Renal cortex interstitium (tissue), 11 donors: ENCODE results near the gene ATP6V0D1. TPM values are rescaled to one million over a fixed set of nuclear protein-coding genes. Genes with fewer than 3 reads are reported as not detected.

Source experiments
- DNase-seq, 11 donors: peaks; one replicate each; pipeline ENCODE4 v3.0.0-alpha.2; 2013; ENCODE audit warnings: low read depth in 9 of 11, low spot score in 4 of 11; ENCODE audit errors: extremely low read depth in 1 of 11
- polyA plus RNA-seq, 3 donors: library from polyadenylated mRNA; unstranded; fragments of 120-200 nt; gene quantifications; one replicate each; pipeline ENCODE4 v1.2.1, GENCODE V29; 2013; ENCODE audit not compliant: insufficient read length in 3 of 3

ATP6V0D1 gene
- polyA plus RNA-seq, 3 donors = 84.1 to 99.9 (median 90.5) TPM

GRCh38 chr16:67390816-67391423 lies 90.0 kb downstream of the ATP6V0D1 start:
- DNase-seq = no peak

DNA sequence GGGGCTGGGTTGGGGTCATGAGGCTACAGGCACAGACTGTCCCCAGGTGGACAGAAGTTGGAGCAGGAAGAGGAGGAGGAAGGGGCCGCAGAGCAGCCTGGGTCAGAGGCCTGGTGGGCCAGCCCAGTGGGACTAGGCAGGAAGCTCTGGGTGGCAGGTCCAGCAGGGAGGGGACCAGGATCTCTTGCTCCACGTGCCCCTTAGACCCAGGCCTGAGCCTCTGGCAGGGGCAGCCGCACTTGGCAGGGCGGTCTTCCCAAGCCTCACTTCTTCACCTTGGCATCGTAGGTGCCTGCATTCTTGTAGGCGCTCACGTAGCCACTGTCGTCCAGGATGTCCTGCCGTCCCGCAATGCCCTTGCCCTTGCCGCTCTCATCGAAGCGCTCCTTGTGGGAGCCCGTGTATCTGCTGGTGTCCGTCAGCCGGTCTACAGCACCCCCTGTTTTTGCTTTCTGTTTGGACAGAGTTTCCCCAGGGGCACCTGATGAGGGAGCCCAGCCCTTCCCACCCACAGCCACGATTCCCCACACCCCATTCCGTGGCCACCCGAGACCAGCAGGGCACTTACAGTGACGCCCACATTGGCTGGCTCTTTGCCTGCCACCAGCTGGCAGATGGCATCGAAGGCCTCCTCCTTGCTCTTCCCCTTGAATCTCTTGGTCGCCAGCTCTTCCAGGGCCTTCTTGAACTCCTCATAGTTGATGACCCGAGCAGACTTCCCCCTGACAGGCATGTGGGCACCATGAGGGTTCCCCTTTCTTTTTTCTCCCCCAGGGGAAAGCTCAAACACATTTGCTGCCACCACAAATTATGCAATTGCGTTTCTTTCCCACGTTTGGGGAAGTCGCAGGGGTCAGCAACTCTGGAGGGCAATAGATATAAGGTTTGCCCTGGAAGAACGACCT lies 90.8 kb downstream of the ATP6V0D1 start:
- no peak for DNase-seq

- no peak for DNase-seq
Observed at GRCh38 chr16:67388591-67388990, 92.4 kb downstream of the ATP6V0D1 start.

DNA sequence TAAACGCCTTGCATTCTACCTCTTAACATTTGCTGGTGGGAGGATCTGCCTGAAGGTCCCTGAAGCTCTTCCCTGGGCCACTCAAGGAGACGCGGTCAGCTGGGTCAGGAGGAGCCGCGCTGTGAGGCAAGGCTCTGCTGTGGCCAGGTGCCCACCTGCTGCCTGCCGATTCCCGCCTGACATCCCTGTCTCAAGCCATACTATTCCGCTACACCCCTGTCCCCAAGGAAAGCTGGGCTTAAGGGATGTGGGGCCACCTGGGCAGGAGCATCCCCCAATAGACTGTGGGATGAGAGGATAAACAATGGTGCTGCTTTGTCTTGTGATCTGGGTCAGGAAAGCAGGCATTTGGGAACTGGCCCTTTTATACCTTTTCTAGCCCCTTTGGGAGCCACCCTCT lies 92.8 kb downstream of the ATP6V0D1 start:
- no peak for DNase-seq

Other genes starting within 250 kb of the ATP6V0D1 start
- gene FHOD1, start 233.7 kb downstream of the ATP6V0D1 start, polyA plus RNA-seq = 10 to 100 TPM; 34.4 to 47.7 (median 46.9) TPM
- 1 to 10 TPM; 3.4 to 5.5 (median 3.9) TPM for gene SLC9A5, start 232.2 kb downstream of the ATP6V0D1 start, polyA plus RNA-seq
- 10 to 100 TPM; 13.0 to 17.1 (median 13.1) TPM for gene PLEKHG4, start 201.6 kb downstream of the ATP6V0D1 start, polyA plus RNA-seq
- 1 to 10 TPM; 1.2 to 2.4 (median 1.4) TPM for gene KCTD19, start 154.4 kb downstream of the ATP6V0D1 start, polyA plus RNA-seq
- gene LRRC36, start 154.3 kb downstream of the ATP6V0D1 start, polyA plus RNA-seq = 10 to 100 TPM in 1 of 3 donors, 1 to 10 TPM in 2; 3.2 to 11.5 (median 4.6) TPM
- gene TPPP3, start 87.7 kb downstream of the ATP6V0D1 start, polyA plus RNA-seq = 10 to 100 TPM; 52.5 to 62.1 (median 55.9) TPM
- gene ZDHHC1, start 64.7 kb downstream of the ATP6V0D1 start, polyA plus RNA-seq = 10 to 100 TPM in 2 of 3 donors, 1 to 10 TPM in 1; 9.6 to 18.0 (median 12.9) TPM
- gene HSD11B2, start 50.0 kb downstream of the ATP6V0D1 start, polyA plus RNA-seq = 10 to 100 TPM; 35.1 to 64.6 (median 42.7) TPM
- under 1 TPM in 1 of 3 donors, not detected in 2; 0.53 TPM for gene AGRP, start 2.4 kb upstream of the ATP6V0D1 start, polyA plus RNA-seq
- gene RIPOR1, start 47.7 kb upstream of the ATP6V0D1 start, polyA plus RNA-seq = 100 to 1,000 TPM; 101 to 155 (median 126) TPM
- gene CTCF, start 81.4 kb upstream of the ATP6V0D1 start, polyA plus RNA-seq = 10 to 100 TPM; 72.5 to 88.2 (median 81.4) TPM
- 1 to 10 TPM; 1.0 to 1.3 (median 1.1) TPM for gene CARMIL2, start 164.0 kb upstream of the ATP6V0D1 start, polyA plus RNA-seq
- 10 to 100 TPM; 19.8 to 29.5 (median 25.4) TPM for gene ACD, start 179.1 kb upstream of the ATP6V0D1 start, polyA plus RNA-seq
- gene PARD6A, start 179.8 kb upstream of the ATP6V0D1 start, polyA plus RNA-seq = 1 to 10 TPM; 2.7 to 4.6 (median 3.4) TPM
- gene ENKD1, start 185.6 kb upstream of the ATP6V0D1 start, polyA plus RNA-seq = 10 to 100 TPM; 20.2 to 34.6 (median 25.7) TPM
- 1 to 10 TPM; 2.9 to 4.8 (median 4.1) TPM for gene C16orf86, start 185.7 kb upstream of the ATP6V0D1 start, polyA plus RNA-seq
- 10 to 100 TPM; 19.8 to 23.7 (median 23.0) TPM for gene GFOD2, start 238.2 kb upstream of the ATP6V0D1 start, polyA plus RNA-seq